SK-N-SH treated with all-trans-retinoic acid at 6 μM for 48 hours (cell line): ENCODE measurements around the gene HECTD4.

Source experiments
- CREB5 ChIP-seq: fragments of 250-450 bp; sonication (Bioruptor Pico); IDR thresholded peaks from 2 replicates; pipeline ENCODE4 v1.5.1; 2020; ENCODE audit warnings: low read depth, mild to moderate bottlenecking, moderate library complexity
- ESRRG ChIP-seq: fragments of 250-450 bp; sonication (Bioruptor Pico); IDR thresholded peaks from 2 replicates; pipeline ENCODE4 v1.6.1; 2021; ENCODE audit warnings: mild to moderate bottlenecking
- OSR1 ChIP-seq: fragments of 250-450 bp; sonication (Bioruptor Pico); IDR thresholded peaks from 2 replicates; pipeline ENCODE4 v1.8.0; 2022; ENCODE audit warnings: moderate library complexity, mild to moderate bottlenecking, inconsistent platforms
- PATZ1 ChIP-seq: fragments of 250-450 bp; sonication (Bioruptor Pico); IDR thresholded peaks from 2 replicates; pipeline ENCODE4 v1.8.0; 2020; ENCODE audit warnings: mild to moderate bottlenecking, moderate library complexity, borderline replicate concordance
- RARB ChIP-seq: fragments of 250-450 bp; sonication (Bioruptor Pico); IDR thresholded peaks from 2 replicates; pipeline ENCODE4 v1.8.0; 2021; ENCODE audit warnings: mild to moderate bottlenecking, moderate library complexity
- ZC3H10 ChIP-seq: fragments of 250-450 bp; sonication (Bioruptor Pico); IDR thresholded peaks from 2 replicates; pipeline ENCODE4 v1.5.1; 2021; ENCODE audit warnings: mild to moderate bottlenecking, moderate library complexity
- ZFP3 ChIP-seq: fragments of 250-450 bp; sonication (Bioruptor Pico); IDR thresholded peaks from 2 replicates; pipeline ENCODE4 v1.5.0; 2020; ENCODE audit warnings: mild to moderate bottlenecking, moderate library complexity
- ZNF565 ChIP-seq: fragments of 450-650 bp; formaldehyde crosslinking; conservative IDR thresholded peaks from 2 replicates; pipeline ENCODE4 v1.5.0; 2020; ENCODE audit warnings: low read depth, mild to moderate bottlenecking, moderate library complexity
- ZNF70 ChIP-seq: fragments of 450-650 bp; formaldehyde crosslinking; IDR thresholded peaks from 2 replicates; pipeline ENCODE4 v1.5.0; 2020; ENCODE audit warnings: mild to moderate bottlenecking, moderate library complexity

DNA sequence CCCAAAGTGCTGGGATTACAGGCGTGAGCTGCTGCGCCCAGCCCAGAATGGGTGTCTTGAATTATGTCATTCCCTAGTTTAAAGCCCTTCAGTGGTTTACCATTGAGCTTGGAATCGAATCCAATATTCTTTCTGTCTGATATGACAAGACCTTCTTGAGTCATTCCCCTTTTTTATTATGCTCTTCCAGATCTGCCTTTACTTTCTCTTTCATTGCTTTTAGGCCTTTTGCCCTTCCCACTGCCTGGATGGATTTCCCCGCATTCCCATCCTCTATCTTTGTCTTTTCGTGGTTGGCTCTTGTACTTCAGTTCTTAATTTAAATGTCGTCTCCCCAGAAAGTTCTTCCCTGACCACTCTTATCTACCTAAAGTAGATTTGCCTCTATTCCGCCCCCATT lies 255.3 kb downstream of the HECTD4 start:
- TF ChIP-seq ZC3H10 (CRISPR knock-in tag) (no peak), OSR1 (CRISPR knock-in tag) (no peak), CREB5 (CRISPR knock-in tag) (no peak), PATZ1 (no peak), ESRRG (no peak), ZNF565 (no peak), ZNF70 (CRISPR knock-in tag) (no peak), ZFP3 (no peak), RARB (no peak)
